Stomach (tissue), 4 donors: ENCODE measurements around the gene METTL21A.

Experiments used
- POLR2A ChIP-seq, 4 donors: fragments of 450-650 bp; IDR thresholded peaks; one replicate each; pipeline ENCODE4 v1.6.1; 2016; ENCODE audit warnings: antibody characterized with exemption in 4 of 4, control low read depth in 2 of 4, mild to moderate bottlenecking in 1 of 4, moderate library complexity in 1 of 4
- TF ChIP-seq, protein P1 (sequence below), 7 experiments: fragments of 450-650 bp in 4 of 7; fragments of 200-600 bp in 3 of 7; sonication (generic) in 3 of 7; IDR thresholded peaks; one replicate each; pipeline ENCODE4 v1.5.1; 2016 to 2019; ENCODE audit warnings: antibody characterized with exemption in 7 of 7, control low read depth in 2 of 7, mild to moderate bottlenecking in 1 of 7

DNA sequence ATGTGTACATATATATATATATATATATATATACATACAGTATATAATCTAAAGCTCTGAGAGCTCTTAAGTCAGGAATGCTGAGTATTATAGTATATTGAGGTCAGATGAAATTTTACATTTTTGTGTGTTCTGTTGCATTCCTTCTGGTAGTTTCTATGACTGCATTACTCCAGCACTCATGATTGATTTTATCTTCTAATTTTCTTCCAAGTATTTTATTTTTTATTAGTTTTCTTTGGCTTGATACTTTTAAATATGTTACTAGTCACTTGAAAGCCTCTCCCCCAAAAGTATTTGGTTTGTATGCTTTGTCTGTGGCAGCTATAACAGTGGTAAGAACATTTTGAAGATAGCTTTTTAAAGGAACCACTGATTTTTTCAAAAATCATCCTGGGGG is 25.0 kb downstream of the METTL21A start:
- TF ChIP-seq, protein P1, sequence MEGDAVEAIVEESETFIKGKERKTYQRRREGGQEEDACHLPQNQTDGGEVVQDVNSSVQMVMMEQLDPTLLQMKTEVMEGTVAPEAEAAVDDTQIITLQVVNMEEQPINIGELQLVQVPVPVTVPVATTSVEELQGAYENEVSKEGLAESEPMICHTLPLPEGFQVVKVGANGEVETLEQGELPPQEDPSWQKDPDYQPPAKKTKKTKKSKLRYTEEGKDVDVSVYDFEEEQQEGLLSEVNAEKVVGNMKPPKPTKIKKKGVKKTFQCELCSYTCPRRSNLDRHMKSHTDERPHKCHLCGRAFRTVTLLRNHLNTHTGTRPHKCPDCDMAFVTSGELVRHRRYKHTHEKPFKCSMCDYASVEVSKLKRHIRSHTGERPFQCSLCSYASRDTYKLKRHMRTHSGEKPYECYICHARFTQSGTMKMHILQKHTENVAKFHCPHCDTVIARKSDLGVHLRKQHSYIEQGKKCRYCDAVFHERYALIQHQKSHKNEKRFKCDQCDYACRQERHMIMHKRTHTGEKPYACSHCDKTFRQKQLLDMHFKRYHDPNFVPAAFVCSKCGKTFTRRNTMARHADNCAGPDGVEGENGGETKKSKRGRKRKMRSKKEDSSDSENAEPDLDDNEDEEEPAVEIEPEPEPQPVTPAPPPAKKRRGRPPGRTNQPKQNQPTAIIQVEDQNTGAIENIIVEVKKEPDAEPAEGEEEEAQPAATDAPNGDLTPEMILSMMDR (IDR thresholded peaks at IDR 0.05), result no peak
- no peak for TF ChIP-seq POLR2A (IDR thresholded peaks at IDR 0.05)
